Measurements from ENCODE around the gene ROR1.

DNA sequence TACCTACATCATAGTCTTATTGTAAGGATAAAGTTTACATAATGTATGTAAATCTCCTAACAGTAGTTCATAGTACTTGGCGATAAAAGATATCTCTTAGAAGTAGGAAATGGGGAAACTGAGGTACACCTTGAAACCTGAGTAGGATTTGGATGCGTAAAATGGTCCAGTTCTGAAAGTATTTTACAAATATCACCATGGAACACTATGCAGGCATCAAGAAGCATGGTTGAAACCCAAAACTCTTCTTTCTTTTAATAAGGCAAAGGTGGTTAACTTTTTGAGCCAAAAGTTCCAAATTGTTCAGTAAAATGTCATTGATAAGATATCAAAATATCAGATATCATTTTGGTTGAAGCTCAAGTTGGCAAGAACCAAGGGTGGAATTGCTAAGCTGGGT, 46.0 kb downstream of the ROR1 start:
- TF ChIP-seq EZH2phosphoT487 (IDR thresholded peaks at IDR 0.05; ENCODE audit: borderline replicate concordance) (no peak), JUND (IDR thresholded peaks at IDR 0.05) (no peak), SIN3A (IDR thresholded peaks at IDR 0.05; ENCODE audit: low read depth) (no peak), POLR2AphosphoS5 (IDR thresholded peaks at IDR 0.05; ENCODE audit: low read depth, low read length) (no peak), ZFX (IDR thresholded peaks at IDR 0.05) (no peak), YY1 (IDR thresholded peaks at IDR 0.05; ENCODE audit: extremely low read depth, insufficient replicate concordance, low read depth, low read length) (no peak), SRF (IDR thresholded peaks at IDR 0.05; ENCODE audit: low read depth) (no peak), EZH2 (IDR thresholded peaks at IDR 0.05) (no peak), REST (IDR thresholded peaks at IDR 0.05; ENCODE audit: low read depth) (no peak), POLR2A (IDR thresholded peaks at IDR 0.05; ENCODE audit: borderline replicate concordance, extremely low read depth, insufficient read depth, insufficient read length) (no peak), MAX (IDR thresholded peaks at IDR 0.05) (no peak)
- TF ChIP-seq, protein P1, sequence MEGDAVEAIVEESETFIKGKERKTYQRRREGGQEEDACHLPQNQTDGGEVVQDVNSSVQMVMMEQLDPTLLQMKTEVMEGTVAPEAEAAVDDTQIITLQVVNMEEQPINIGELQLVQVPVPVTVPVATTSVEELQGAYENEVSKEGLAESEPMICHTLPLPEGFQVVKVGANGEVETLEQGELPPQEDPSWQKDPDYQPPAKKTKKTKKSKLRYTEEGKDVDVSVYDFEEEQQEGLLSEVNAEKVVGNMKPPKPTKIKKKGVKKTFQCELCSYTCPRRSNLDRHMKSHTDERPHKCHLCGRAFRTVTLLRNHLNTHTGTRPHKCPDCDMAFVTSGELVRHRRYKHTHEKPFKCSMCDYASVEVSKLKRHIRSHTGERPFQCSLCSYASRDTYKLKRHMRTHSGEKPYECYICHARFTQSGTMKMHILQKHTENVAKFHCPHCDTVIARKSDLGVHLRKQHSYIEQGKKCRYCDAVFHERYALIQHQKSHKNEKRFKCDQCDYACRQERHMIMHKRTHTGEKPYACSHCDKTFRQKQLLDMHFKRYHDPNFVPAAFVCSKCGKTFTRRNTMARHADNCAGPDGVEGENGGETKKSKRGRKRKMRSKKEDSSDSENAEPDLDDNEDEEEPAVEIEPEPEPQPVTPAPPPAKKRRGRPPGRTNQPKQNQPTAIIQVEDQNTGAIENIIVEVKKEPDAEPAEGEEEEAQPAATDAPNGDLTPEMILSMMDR (IDR thresholded peaks at IDR 0.05 in 2 of 3, conservative IDR thresholded peaks at IDR 0.05 in 1 of 3; ENCODE audit: borderline replicate concordance in 1 of 3, insufficient read depth in 1 of 3, low read depth in 2 of 3, low read length in 2 of 3) = no peak
- TF ChIP-seq, protein P2, sequence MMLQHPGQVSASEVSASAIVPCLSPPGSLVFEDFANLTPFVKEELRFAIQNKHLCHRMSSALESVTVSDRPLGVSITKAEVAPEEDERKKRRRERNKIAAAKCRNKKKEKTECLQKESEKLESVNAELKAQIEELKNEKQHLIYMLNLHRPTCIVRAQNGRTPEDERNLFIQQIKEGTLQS (IDR thresholded peaks at IDR 0.05) = no peak
- TF ChIP-seq, protein P3, sequence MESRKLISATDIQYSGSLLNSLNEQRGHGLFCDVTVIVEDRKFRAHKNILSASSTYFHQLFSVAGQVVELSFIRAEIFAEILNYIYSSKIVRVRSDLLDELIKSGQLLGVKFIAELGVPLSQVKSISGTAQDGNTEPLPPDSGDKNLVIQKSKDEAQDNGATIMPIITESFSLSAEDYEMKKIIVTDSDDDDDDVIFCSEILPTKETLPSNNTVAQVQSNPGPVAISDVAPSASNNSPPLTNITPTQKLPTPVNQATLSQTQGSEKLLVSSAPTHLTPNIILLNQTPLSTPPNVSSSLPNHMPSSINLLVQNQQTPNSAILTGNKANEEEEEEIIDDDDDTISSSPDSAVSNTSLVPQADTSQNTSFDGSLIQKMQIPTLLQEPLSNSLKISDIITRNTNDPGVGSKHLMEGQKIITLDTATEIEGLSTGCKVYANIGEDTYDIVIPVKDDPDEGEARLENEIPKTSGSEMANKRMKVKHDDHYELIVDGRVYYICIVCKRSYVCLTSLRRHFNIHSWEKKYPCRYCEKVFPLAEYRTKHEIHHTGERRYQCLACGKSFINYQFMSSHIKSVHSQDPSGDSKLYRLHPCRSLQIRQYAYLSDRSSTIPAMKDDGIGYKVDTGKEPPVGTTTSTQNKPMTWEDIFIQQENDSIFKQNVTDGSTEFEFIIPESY (IDR thresholded peaks at IDR 0.05; ENCODE audit: extremely low read depth, insufficient replicate concordance, low read length) = no peak

All from HCT116 (cell line).